GM23338 (cell line): ENCODE data around the gene HSPA12A. TPM values are rescaled to one million over a fixed set of nuclear protein-coding genes. Genes with fewer than 3 reads are reported as not detected.

ENCODE experiments used
- ATAC-seq: fragments of 200-7000 bp; cut with Tn5 transposase; 3 replicates; pipeline ENCODE4 v1.9.1; 2020
- DNase-seq: peaks from one replicate; pipeline ENCODE4 v3.0.0-alpha.2; 2015; ENCODE audit warnings: low spot score
- H2AFZ ChIP-seq: fragments of 200-600 bp; sonication (generic); 2 replicates; pipeline ENCODE4 v1.8.0; 2016; ENCODE audit warnings: antibody characterized with exemption, mild to moderate bottlenecking, moderate library complexity
- H3F3A ChIP-seq: fragments of 200-600 bp; sonication (generic); replicated peaks from 2 replicates; pipeline ENCODE4 v1.8.0; 2017; ENCODE audit warnings: antibody characterized with exemption, mixed run types, low read depth
- H3K27ac ChIP-seq: fragments of 200-600 bp; sonication (generic); 2 replicates; pipeline ENCODE4 v1.6.1; 2016; ENCODE audit warnings: low read depth
- H3K27me3 ChIP-seq: fragments of 200-600 bp; sonication (generic); 2 replicates; pipeline ENCODE4 v1.8.0; 2016; ENCODE audit warnings: mild to moderate bottlenecking, mixed run types, moderate library complexity; ENCODE audit not compliant: insufficient read depth
- H3K36me3 ChIP-seq: fragments of 200-600 bp; sonication (generic); 2 replicates; pipeline ENCODE4 v1.8.0; 2016; ENCODE audit warnings: mild to moderate bottlenecking; ENCODE audit not compliant: insufficient read depth
- H3K4me1 ChIP-seq: fragments of 200-600 bp; sonication (generic); 2 replicates; pipeline ENCODE4 v1.8.0; 2016; ENCODE audit warnings: mild to moderate bottlenecking, moderate library complexity; ENCODE audit not compliant: insufficient read depth
- H3K4me2 ChIP-seq: fragments of 200-600 bp; sonication (generic); 2 replicates; pipeline ENCODE4 v1.7.1; 2017; ENCODE audit warnings: mixed run types
- H3K4me3 ChIP-seq: fragments of 200-600 bp; sonication (generic); 2 replicates; pipeline ENCODE4 v1.6.1; 2016; ENCODE audit warnings: mixed run types
- H3K79me2 ChIP-seq: fragments of 200-600 bp; sonication (generic); replicated peaks from 2 replicates; pipeline ENCODE4 v1.8.0; 2017; ENCODE audit warnings: mild to moderate bottlenecking; ENCODE audit not compliant: insufficient read depth
- H3K9me2 ChIP-seq: fragments of 200-600 bp; sonication (generic); 2 replicates; pipeline ENCODE4 v1.8.0; 2017; ENCODE audit not compliant: insufficient read depth
- H4K20me1 ChIP-seq: fragments of 200-600 bp; sonication (generic); replicated peaks from 2 replicates; pipeline ENCODE4 v1.8.0; 2017; ENCODE audit warnings: mild to moderate bottlenecking; ENCODE audit not compliant: insufficient read depth
- H3K27ac Mint-ChIP-seq: 2 replicates; pipeline ENCODE4 v1.8.0; 2020; ENCODE audit warnings: inconsistent platforms, mild to moderate bottlenecking, moderate library complexity, mixed read lengths
- H3K27me3 Mint-ChIP-seq: 3 replicates; pipeline ENCODE4 v1.8.0; 2022; ENCODE audit warnings: low read depth, mild to moderate bottlenecking, moderate library complexity, mixed read lengths, inconsistent platforms; ENCODE audit not compliant: insufficient read depth, poor library complexity
- H3K36me3 Mint-ChIP-seq: 3 replicates; pipeline ENCODE4 v1.8.0; 2021; ENCODE audit warnings: low read depth, mild to moderate bottlenecking, inconsistent platforms, moderate library complexity, mixed read lengths
- H3K4me1 Mint-ChIP-seq: 3 replicates; pipeline ENCODE4 v1.8.0; 2020; ENCODE audit warnings: mild to moderate bottlenecking, inconsistent platforms, mixed read lengths
- H3K4me3 Mint-ChIP-seq: 3 replicates; pipeline ENCODE4 v1.8.0; 2021; ENCODE audit warnings: moderate library complexity, mild to moderate bottlenecking, inconsistent platforms, mixed read lengths
- H3K9me3 Mint-ChIP-seq: 3 replicates; pipeline ENCODE4 v1.8.0; 2020; ENCODE audit warnings: moderate library complexity, mild to moderate bottlenecking, inconsistent platforms, mixed read lengths
- ETS1 ChIP-seq: IDR thresholded peaks from 2 replicates; pipeline ENCODE4 v1.6.1; 2016; ENCODE audit warnings: antibody characterized with exemption
- EZH2phosphoT487 ChIP-seq: fragments of 200-600 bp; sonication (generic); IDR thresholded peaks from one replicate; pipeline ENCODE4 v1.8.1; 2018; ENCODE audit warnings: antibody characterized with exemption; ENCODE audit not compliant: unreplicated experiment
- polyA plus RNA-seq: library from polyadenylated mRNA; unstranded; fragments of >200 nt; fragmentation: Nextera tagmentation; extraction: Ambion mirVana; gene quantifications from 2 replicates; pipeline ENCODE4 v1.2.1, GENCODE V29; 2016
- total RNA-seq: library from RNA; depleted of rRNA; stranded (reverse); fragments of >200 nt; shearing (Covaris generic); gene quantifications from 2 replicates; pipeline ENCODE4 v1.2.3, GENCODE V29; 2014; rRNA removed

The HSPA12A gene
- total and polyA plus RNA-seq, 2 experiments from 2014 or later, result 4.4 to 6.3 TPM

DNA sequence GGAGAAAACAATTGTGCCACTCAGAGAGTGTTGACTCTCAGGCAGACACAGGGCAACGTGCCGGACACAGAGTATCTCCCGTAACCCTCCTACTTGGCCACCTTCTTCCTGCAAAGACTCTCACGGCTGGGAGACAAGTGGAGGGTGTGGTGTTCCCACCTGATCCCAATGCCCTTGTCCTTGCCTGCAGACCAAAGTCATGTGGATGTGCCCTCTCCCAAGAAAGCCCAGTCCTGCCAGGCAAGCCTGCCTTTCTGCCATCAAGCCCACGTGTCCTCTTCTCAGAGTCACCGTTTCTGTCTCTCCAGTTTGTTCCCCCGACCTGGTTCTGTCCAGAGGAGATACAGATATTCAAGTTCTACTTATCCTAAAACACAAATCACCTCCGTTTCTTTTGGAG lies 120.9 kb downstream of the HSPA12A start:
- TF ChIP-seq EZH2phosphoT487 (no peak), ETS1 (no peak)
- no peak overlapping the region for H2AFZ ChIP-seq
- peaks cover 3% of the 10 kb centered on the region; the same call in 1 of the 2 replicates for H3K9me2 ChIP-seq
- H3K4me1 ChIP-seq, result no peaks in the 10 kb centered on the region
- no peak overlapping the region for H3K4me2 ChIP-seq
- H3K4me1 Mint-ChIP-seq, result peaks cover 3% of the 10 kb centered on the region; the same call in 2 of the 3 replicates
- no peak overlapping the region for H3K27ac Mint-ChIP-seq
- no peaks in the 10 kb centered on the region for H4K20me1 ChIP-seq
- H3K27me3 ChIP-seq, result no peaks in the 10 kb centered on the region
- H3K9me3 Mint-ChIP-seq, result peaks cover 5% of the 10 kb centered on the region; the same call in 1 of the 3 replicates
- no peaks in the 10 kb centered on the region for H3K36me3 ChIP-seq
- H3F3A ChIP-seq, result no peaks in the 10 kb centered on the region
- no peak overlapping the region for H3K27ac ChIP-seq
- no peaks in the 10 kb centered on the region for H3K79me2 ChIP-seq
- no peak overlapping the region for H3K4me3 Mint-ChIP-seq
- ATAC-seq (no peak), DNase-seq (no peak)
- H3K4me3 ChIP-seq, result no peak overlapping the region
- H3K27me3 Mint-ChIP-seq, result peaks cover 3% of the 10 kb centered on the region
- H3K36me3 Mint-ChIP-seq, result no peaks in the 10 kb centered on the region; the same call in 2 of the 3 replicates

Other genes starting within 250 kb of the HSPA12A start
- not detected in 2 replicates for gene PNLIP, start 196.6 kb downstream of the HSPA12A start, total RNA-seq
- gene PNLIP, start 196.6 kb downstream of the HSPA12A start, polyA plus RNA-seq, result not detected in 2 replicates
- not detected in 2 replicates for gene PNLIPRP1, start 151.6 kb downstream of the HSPA12A start, total RNA-seq
- gene PNLIPRP1, start 151.6 kb downstream of the HSPA12A start, polyA plus RNA-seq, result 0.21 TPM in 1 of 2 replicates, not detected in the other
- gene PNLIPRP2, start 121.6 kb downstream of the HSPA12A start, total RNA-seq, result not detected in 2 replicates
- 0.19 and 0.24 TPM in 2 replicates for gene PNLIPRP2, start 121.6 kb downstream of the HSPA12A start, polyA plus RNA-seq
- 0.04 and 0.24 TPM in 2 replicates for gene ENO4, start 106.9 kb upstream of the HSPA12A start, total RNA-seq
- gene ENO4, start 106.9 kb upstream of the HSPA12A start, polyA plus RNA-seq, result 0.44 and 0.59 TPM in 2 replicates